Skin epidermis (tissue), 12 donors: ENCODE measurements around the gene ALOXE3.
"Not testable (repeated sequence)": the region's sequence is repeated elsewhere in the genome, so short reads cannot be mapped to it uniquely, and the experiment has no call there.

Experiments
- H3K27ac ChIP-seq, 21 experiments: fragments of 200-600 bp; sonication (generic) in 11 of 21; one replicate each; pipeline ENCODE4 v1.5.0; 2020; ENCODE audit warnings: mild to moderate bottlenecking in 3 of 21, inconsistent platforms in 2 of 21, moderate library complexity in 2 of 21
- H3K4me3 ChIP-seq, 7 experiments: fragments of 200-600 bp; sonication (generic) in 2 of 7; one replicate each; pipeline ENCODE4 v1.5.0; 2020; ENCODE audit warnings: inconsistent platforms in 2 of 7, mild to moderate bottlenecking in 2 of 7, moderate library complexity in 1 of 7

Gene ALOXE3

GRCh38 chr17:8109661-8110455, 8.5 kb downstream of the ALOXE3 start:
- Histone ChIP-seq H3K4me3 (peak overlapping the region in 6 of 7 experiments; percentile 18 to 41 (median 31)), H3K27ac (peak overlapping the region in 1 of 21 experiments; percentile 21)

GRCh38 chr17:8108972-8109660, 9.2 kb downstream of the ALOXE3 start:
- peak overlapping the region in 1 of 7 experiments; percentile 37 for H3K4me3 ChIP-seq
- peak overlapping the region in 1 of 21 experiments; percentile 21 for H3K27ac ChIP-seq

- not testable (repeated sequence) for H3K4me3 ChIP-seq
- H3K27ac ChIP-seq: peak overlapping the region in 8 of 21 experiments; percentile 2 to 63 (median 22)
Observed at GRCh38 chr17:8106980-8107379, 11.3 kb downstream of the ALOXE3 start.

GRCh38 chr17:8105957-8106398, 12.3 kb downstream of the ALOXE3 start:
- H3K27ac ChIP-seq: peak overlapping the region in 3 of 21 experiments; percentile 2 to 41 (median 25)
- H3K4me3 ChIP-seq: no peak overlapping the region

GRCh38 chr17:8104911-8105310, 13.4 kb downstream of the ALOXE3 start:
- Histone ChIP-seq H3K27ac (peak overlapping the region in 7 of 21 experiments; percentile 2 to 37 (median 14)), H3K4me3 (no peak overlapping the region)

GRCh38 chr17:8103549-8103948, 14.8 kb downstream of the ALOXE3 start:
- peak overlapping the region in 3 of 21 experiments; percentile 7 to 64 (median 47) for H3K27ac ChIP-seq
- H3K4me3 ChIP-seq: no peak overlapping the region

- H3K27ac ChIP-seq: no peak overlapping the region
- H3K4me3 ChIP-seq: no peak overlapping the region
Observed at GRCh38 chr17:8101721-8102120, 16.6 kb downstream of the ALOXE3 start.

- no peak overlapping the region for H3K27ac ChIP-seq
- no peak overlapping the region for H3K4me3 ChIP-seq
Observed at GRCh38 chr17:8100763-8101162, 17.6 kb downstream of the ALOXE3 start.

- Histone ChIP-seq H3K27ac (no peak overlapping the region), H3K4me3 (no peak overlapping the region)
Observed at GRCh38 chr17:8100111-8100510, 18.2 kb downstream of the ALOXE3 start.

GRCh38 chr17:8096541-8096940, 21.8 kb downstream of the ALOXE3 start:
- no peak overlapping the region for H3K4me3 ChIP-seq
- no peak overlapping the region for H3K27ac ChIP-seq

GRCh38 chr17:8095361-8095760, 23.0 kb downstream of the ALOXE3 start:
- Histone ChIP-seq H3K4me3 (no peak overlapping the region), H3K27ac (no peak overlapping the region)

- H3K4me3 ChIP-seq: no peak overlapping the region
- peak overlapping the region in 6 of 21 experiments; percentile 14 to 29 (median 20) for H3K27ac ChIP-seq
Observed at GRCh38 chr17:8091033-8091687, 27.2 kb downstream of the ALOXE3 start.

- Histone ChIP-seq H3K27ac (no peak overlapping the region), H3K4me3 (no peak overlapping the region)
Observed at GRCh38 chr17:8089728-8090127, 28.6 kb downstream of the ALOXE3 start.

- H3K27ac ChIP-seq: peak overlapping the region in 1 of 21 experiments; percentile 57
- no peak overlapping the region for H3K4me3 ChIP-seq
Observed at GRCh38 chr17:8087952-8088230, 30.4 kb downstream of the ALOXE3 start.

- H3K27ac ChIP-seq: peak within 1 kb of the TSS in 5 of 21 experiments; percentile 11 to 77 (median 34)
- no peak within 1 kb of the TSS for H3K4me3 ChIP-seq
Observed at GRCh38 chr17:8087075-8087951, 31.0 kb downstream of the ALOXE3 start, which contains the start of gene ALOX12B. Gene ALOX12B, minus strand, starts transcription at chr17:8087716. Its CDS starts 274 bp downstream, at chr17:8087442.

- peak overlapping the region in 2 of 21 experiments; percentile 47 to 60 for H3K27ac ChIP-seq
Observed at GRCh38 chr17:8084250-8084649, 34.1 kb downstream of the ALOXE3 start.

GRCh38 chr17:8082292-8082691, 36.0 kb downstream of the ALOXE3 start:
- no peak overlapping the region for H3K27ac ChIP-seq
- no peak overlapping the region for H3K4me3 ChIP-seq

More at GRCh38 chr17:8084250-8084649, 34.1 kb downstream of the ALOXE3 start:
- H3K4me3 ChIP-seq: no peak overlapping the region

- H3K27ac ChIP-seq: no peak overlapping the region
- no peak overlapping the region for H3K4me3 ChIP-seq
Observed at GRCh38 chr17:8081876-8082275, 36.4 kb downstream of the ALOXE3 start.

GRCh38 chr17:8080799-8081219, 37.5 kb downstream of the ALOXE3 start:
- H3K27ac ChIP-seq: peak overlapping the region in 3 of 21 experiments; percentile 3 to 55 (median 21)
- H3K4me3 ChIP-seq: peak overlapping the region in 1 of 7 experiments; percentile 40
